GM21390 (cell line): Measurements from ENCODE around the gene SIK3.

Experiments
- ATAC-seq: cut with Tn5 transposase; IDR thresholded peaks from one replicate; pipeline ENCODE4 v1.9.1; 2021; ENCODE audit not compliant: unreplicated experiment

The SIK3 gene

DNA sequence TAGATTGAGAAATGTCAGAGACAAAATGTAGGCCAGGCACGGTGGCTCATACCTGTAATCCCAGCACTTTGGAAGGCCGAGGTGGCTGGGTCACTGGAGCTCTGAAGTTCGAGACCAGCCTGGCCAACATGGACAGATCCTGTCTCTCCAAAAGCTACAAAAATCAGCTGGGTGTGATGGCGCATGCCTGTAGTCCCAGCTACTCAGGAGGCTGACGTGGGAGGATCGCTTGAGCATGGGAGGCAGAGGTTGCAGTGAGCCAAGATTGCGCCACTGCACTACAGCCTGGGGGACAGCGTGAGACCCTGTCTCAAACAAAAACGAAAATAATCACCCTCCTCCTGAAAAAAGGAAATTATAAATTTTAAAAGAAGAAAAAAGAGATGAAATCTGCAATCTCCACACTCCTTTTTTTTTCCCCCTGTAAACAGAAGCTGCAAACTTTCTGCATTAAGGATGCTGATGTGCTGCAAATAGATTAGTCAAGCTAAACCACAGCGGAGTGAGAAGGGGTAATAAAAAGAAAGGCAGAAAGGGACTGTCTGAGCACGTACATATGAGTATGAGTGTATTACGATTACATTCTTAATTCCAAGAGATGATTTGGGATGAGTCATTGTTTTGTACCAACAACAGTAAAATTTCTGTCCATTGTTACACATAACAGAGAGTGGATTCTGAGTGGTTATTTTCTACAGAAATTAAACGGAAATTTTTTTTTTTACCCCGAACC is 87.3 kb downstream of the SIK3 start:
- no peak for ATAC-seq

DNA sequence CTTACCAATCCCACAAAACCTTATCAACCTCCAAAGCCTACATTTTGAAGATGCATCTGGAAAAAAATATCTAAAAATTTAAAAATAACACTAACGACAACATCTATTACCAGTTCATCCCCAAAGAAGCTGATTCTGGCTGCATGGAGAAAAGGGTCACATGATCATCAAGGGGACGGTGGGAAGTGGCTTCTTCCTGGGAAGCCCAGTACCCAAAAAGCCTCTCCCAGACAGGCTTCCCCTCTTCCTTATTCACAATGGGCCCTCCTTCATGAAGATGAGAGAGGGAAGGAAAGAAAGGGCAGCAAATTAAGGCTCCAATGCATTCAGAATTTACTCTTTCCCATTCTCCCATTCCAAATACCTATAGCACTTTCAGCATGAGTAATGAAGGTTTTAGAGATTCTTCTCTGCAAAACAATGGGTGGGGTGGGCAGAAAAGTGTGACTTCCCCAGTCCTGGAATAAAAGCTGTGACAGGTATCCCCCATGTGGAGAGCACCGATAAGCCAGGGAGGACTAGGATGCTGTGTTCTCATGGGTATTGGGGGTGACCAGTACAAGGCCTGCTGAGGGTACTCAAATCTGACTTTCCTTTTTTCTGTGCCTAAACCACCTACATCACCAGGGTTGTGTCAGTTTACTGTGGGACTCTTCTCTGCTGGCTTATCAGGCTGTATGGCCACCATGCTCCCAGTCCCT is 88.2 kb downstream of the SIK3 start:
- no peak for ATAC-seq

DNA sequence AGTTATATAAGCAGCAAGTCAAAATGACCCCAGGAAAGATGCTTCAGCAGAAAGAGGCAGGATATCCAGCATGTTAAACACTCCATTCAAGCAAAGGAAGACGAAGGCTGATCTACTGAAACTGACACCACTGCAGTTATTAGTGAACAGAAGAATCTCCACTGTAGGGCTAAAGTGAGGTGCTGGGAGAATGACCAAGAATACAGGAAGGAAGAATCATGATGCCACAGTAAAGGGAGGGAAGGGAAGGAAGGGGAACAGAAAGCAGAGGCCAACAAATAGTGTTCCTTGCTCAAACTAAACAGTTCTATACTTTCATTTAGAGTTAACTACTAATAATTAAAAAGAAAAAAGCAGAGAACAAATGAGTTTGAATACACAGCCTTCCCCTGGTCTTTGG is 92.5 kb downstream of the SIK3 start:
- ATAC-seq = no peak

DNA sequence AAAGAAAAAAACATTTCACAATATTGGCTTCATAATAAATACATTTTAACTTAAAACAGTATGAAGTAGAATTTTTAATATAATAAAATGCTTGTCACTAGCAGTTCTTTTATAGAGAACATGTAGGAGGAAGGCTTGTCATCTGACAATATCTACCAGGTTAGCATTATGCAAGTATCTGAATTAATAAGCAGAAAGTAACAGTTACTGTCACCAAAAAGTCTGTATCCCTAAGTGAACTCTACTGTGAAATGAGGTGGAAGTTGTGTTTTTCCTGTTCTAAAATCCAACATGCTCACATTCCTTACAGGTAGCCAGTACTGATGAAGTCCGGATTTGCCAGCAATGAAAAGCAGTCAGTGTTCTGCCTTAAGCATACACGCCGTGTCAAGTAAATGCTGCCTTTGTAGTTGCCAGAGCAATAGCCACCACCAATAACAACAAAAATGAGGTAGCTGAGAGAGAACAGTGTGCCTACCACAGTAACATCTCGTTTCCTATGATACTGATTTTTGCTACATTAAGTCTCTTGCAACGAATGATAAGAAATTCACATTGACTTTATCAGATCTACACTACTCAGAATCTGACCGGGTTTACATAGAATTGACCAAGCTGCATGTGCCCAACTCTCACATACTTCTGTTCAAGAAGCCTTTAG is 95.5 kb downstream of the SIK3 start:
- no peak for ATAC-seq

DNA sequence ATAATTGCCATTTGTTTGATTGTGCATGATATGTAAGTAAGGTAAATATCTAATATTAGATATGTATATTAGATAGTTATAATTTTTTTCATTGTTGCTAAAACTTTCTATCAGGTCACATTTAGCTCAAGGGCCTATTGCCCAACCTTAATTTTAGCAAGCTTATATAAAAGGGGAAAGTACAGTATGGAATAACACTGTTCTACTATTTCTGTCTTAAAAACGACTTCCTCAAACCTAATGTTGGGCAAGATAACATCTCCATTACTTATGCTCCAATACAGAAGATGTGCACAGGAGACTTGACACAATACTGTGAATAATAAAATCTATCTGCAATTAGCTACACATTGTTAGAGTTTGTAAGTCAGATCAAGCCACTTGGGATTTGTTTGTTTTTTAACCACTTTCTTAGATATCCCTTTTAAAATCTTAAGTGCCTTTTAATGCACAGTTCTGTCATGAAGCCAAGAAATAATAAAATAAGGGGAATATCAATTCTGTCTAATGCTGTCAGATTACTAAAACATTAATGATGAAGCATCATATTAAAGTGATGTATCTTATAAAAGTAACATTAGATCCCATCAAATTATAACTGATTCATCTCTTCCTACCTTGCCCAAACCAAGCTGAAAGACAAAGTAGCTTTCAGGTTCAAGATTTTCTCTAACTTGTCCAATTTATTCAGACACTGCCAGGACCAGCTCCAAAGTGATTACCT is 98.1 kb downstream of the SIK3 start:
- no peak for ATAC-seq

DNA sequence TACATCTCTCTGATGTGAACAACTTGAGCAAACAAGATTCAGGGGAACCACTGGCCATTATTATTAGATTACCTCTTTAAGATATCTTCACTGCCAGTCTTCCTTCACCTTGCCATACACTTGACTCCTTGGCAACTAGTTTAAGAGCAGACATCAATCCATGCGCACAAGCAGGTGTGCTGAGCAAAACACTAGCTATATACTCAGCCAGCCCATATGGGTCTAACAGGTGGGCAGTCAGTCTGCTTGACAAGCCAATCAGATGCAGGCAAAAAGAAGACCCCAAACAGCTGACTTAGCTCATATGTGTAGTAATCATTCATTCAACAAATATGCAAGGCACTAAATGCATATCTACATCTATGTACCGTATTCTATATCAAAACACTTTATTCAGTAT is 101.2 kb downstream of the SIK3 start:
- no peak for ATAC-seq

DNA sequence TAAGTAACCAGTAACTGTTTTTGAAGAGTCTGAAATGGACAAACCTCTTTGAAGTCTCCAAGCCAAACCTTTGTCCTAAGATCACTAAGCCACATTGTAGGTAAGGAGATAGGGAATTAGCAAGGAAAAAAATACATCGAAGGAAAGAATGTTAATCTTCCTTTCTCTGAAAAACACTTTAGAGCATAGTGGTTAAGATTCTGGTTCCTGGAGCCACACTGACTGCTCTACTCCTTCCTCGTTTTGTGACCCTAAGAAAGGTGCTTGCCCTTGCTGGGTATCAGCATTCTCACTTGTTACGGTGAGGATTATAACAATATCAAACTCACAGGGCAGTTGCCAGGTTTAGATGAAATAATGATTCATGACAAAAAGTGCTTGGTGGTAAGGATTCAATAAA is 104.0 kb downstream of the SIK3 start:
- ATAC-seq = no peak

DNA sequence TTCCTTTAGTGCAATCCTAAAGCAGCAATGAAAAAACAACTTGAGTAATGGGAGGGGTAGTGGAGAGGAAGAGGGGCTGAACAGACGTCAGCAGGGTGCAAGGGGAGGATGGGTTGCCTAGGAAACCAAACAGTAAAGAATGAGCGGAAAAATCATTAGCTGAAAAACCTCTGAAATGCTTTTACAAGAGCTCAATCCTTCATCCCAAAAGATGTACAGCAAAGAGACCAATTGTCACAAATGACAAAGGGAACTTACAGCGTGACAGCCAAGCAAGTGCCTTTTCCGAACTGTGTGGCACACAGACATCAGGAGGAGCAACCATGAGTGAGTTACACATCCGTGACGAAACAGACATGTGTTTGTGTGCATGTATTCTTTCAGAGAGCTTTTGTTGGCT is 104.6 kb downstream of the SIK3 start:
- no peak for ATAC-seq

DNA sequence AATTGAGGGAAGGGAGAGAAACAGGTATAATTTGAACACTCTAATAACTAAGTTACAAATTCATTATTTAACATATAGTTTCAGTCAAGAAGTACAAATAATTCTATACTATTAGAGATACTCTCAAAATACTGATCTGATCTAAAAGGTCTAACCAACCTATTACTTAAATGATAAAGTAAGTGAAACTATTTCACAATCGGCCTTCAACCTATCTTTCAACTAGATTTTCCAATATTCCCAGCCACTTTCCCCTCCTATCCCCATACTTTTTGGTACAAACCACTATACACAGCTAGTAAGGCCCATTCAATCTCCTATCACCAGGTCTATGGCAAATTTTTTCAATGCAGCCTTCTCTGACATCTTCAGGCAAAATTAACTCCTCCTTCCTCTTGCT is 106.7 kb downstream of the SIK3 start:
- no peak for ATAC-seq

DNA sequence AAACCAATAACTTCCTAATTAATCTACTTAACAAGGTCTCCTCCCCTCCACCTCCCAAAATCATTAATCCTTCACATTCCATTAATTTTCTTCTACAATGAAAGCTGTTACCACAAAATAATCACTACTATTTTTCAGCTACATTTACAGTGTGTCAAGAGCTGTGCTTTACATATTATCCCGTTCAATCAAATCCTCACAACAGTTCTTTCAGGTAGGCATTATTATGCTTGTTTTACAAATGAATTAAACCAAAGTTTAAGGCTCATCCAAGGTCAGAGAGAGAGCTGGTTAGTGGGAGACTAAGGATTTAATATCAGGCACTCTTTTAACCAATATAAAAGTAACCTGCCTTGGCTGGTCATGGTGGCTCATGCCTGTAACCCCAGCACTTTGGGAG is 107.4 kb downstream of the SIK3 start:
- ATAC-seq = no peak

DNA sequence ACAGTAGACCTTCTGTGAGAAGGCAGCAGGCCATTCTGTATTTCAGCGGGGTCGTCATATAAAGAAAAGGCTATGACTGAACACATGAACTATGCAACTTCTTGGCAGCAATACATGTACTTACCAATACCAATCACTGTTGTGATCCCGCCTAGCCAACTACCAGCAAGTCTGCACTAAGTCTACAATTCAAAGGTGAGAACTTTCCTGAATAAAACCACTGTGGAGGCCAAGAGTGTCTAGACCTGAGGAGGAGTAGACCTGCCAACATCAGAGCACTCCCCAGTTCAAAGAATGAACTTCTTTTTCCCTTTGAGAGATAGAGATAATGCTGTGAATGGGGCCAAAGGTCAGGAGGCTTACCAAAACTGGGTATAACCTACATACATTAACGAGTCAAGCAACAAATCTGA is 108.2 kb downstream of the SIK3 start:
- ATAC-seq = no peak

DNA sequence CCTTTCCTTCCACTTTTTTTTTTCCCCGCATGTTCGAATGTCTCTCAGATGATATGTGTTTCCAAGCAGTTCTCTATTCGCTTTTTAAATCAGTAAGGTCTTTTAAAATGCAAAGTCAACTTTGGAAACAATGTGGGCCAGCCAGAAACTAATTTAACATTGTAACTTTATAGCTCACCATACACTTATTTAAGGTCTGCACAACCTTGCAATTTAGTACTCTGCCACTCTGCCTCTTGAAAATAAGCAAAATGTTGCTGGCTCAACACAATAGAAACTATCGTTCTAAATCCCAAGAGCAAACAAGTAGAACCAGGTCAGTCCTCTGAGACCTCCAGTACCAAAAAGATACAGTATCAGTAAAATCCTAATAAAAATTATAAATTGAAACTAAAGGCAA is 109.0 kb downstream of the SIK3 start:
- ATAC-seq = no peak

DNA sequence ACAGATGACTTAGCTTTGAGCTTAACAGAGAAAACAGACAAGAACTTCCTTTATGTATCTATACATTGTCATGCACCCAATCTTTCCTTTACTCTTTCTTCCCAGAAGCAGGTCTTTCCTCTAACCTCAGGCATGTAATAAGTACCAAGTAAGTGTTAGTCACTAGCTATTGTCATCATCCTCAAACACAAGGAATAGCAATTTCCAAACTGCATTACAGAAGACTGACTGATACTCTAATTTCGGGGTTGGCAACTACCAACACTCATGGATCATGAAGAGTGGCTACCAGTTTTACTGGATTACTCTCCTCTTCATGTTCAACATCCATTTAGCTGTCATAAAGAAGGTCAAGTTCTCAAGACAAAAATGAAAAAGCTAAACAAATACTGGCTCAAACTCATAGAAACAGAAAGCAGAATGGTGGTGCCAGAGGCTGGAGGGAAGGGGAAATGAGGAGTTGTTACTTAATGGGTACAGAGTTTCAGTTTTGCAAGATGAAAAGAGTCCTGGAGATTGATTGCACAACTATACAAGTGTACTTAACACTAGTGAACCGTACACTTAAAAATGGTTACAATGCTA is 111.6 kb downstream of the SIK3 start:
- ATAC-seq = peak; percentile 79

DNA sequence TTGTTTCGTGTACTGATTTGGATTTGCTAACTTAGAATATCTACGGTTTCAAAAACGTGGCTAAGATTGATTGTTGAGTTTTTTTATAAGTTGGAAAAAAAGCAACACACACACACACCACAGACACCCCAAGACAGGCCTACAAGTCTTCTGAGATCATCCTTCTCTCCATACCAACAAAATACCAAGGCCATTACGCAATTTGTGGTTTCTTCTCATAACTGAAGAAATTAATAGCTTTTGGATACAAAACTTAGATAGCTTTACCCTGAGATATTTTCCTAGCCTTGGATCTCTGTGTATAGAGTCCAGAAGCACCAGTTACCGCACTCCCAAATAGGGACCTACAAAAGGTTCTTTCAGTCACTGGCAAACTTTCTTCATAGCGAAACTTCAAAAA is 113.6 kb downstream of the SIK3 start:
- no peak for ATAC-seq

DNA sequence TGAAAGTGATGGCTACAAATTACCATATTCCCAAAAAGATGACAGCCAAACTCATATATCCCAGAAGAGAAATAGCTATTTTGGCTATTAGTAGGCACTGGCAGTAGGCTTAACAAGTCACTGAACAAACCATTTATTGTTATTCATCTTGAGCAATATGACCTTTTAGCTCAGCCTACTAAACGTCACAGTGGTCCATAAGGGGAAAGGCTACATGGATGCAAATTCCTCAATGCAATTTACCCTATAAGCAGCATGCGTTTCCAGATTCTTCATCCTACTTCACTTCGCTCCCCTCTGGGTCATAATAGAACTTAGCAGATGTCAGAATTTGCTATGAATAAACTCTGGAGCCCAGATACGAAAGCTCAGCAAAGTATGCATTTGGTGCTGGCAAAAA is 114.0 kb downstream of the SIK3 start:
- no peak for ATAC-seq

DNA sequence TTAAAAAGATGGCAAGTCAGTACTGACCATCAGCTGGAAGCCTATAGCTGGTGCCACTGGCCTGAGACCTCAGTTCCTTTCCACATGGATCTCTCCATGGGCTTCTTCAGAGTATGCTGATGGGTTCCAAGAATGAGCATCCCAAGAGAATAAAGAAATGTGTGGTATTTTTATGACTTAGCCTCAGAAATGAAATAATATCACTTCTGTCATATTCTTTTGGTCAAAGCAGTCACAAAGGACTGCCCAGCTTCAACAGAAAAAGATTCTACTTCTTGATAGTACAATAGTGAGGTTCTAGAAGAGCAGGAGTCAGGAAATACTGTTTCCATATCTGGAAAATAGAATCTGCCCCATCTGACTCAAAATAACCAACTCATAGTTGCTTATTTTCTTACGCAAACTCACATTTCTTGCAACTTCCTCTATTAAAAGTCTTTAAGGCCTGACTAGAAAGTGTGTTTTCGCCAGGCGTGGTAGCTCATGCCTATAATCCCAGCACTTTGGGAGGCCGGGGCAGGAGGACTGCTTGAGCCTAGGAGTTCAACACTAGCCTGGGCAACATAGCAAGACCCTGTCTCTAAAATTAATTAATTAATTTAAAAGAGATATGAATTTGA is 116.9 kb downstream of the SIK3 start:
- no peak for ATAC-seq

DNA sequence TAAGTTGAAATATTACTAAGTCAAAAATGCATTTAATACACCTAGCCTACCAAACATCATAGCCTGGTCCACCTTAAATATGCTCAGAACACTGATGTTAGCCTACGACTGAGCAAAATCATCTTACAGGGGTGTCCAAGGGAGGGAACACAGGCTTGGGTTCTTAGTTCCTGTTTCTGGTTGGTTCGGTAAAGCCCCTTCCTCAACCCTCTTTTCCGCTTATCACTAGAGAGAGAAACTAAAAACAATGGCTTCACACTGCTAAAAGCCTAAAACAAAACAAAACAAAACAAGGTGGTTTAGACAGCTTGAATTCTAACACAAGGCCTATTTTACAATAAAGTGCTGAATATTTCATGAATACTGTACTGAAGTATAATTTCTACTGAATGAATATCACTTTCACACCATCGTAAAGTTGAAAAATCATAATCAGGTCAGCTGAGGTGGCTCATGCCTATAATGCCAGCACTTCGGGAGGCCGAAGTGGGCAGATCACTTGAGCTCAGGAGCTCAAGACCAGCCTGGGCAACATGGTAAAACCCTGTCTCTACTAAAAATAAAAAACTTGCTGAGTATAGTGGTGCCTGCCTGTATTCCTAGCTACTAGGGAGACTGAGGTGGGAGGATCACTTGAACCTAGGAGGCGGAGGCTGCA is 118.0 kb downstream of the SIK3 start:
- peak; percentile 79 for ATAC-seq

DNA sequence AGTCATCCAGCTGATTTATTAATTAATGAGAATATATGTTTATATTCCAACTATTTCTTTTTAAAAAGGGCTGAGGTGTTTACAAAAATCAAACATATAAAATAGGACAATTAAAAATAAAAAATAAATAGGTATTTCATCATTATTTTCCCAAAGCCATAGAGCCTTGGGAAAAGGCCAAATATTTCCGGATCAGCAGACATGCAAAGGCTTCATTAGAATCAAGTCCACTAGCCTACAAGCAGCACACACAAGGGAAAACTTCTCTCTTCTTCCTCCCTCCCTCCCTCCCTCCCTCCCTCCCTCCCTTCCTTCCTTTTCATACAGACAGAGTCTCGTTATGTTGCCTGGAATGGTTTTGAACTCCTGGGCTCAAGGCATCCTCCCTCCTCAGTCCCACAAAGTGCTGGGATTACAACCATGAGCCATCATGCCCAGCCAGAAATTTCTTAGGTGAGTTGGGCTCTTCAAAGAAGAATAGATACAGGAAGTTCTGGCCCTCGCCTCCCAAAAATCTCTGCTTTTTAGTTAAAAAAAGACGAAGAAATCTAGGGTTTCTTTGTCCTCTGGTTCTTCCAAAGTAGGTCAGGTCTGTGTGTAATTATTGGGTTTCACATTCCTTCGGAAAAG is 121.2 kb downstream of the SIK3 start:
- ATAC-seq = no peak

DNA sequence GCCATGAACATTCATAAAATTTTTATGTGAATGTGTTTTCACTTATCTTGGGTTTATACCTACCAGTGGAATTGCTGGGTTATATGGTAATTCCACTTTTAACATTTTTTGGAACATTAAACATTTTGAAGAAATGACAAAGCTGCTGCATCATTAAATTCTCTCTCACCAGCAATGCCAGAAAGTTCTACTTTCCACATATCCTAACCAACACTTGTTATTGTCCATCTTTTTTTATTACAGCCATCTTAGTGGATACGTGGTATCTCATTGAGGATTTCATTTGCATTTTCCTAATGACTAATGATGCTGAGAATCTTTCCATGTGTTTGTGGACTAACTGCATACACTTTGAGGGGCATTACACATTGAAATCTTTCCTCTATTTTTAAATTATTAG is 122.6 kb downstream of the SIK3 start:
- no peak for ATAC-seq

DNA sequence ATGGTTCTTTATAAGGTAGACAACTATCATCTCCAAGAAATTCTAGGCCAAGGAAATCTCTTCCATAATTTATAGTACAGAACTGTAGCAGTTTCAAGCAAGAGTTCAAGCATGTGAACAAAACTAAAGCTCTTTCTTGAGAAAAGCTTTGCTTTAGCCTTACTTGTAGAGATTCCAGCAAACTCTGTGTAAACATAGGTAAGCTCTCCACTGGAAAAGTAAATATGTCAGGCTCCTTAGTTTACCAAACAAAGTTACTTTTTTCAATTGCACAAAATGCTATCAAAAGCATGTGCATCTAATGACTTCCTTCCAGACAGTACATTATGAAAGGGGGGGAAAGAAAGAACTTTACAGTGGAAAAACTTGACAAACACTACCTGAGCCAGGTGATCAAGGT is 125.0 kb downstream of the SIK3 start:
- ATAC-seq = no peak
